ENCODE data around the gene PACRG. TPM values are rescaled to one million over a fixed set of nuclear protein-coding genes. Genes with fewer than 3 reads are reported as not detected.

Gene PACRG
- total RNA-seq, 1 experiment from 2014 or later, result 0.59 TPM

- in situ Hi-C loops (cut with HindIII; ENCODE audit: low pct_unique_long_range_greater_than_20kb, low sequenced_read_pairs), result no loop called here
- Histone ChIP-seq H3K27me3 (ENCODE audit: control insufficient read depth, insufficient read depth, low read length) (no peaks in the 10 kb centered on the region; the same call in 1 of the 2 replicates), H3K4me1 (ENCODE audit: control insufficient read depth, insufficient read depth, low read length) (no peaks in the 10 kb centered on the region), H3K4me3 (ENCODE audit: low read depth in 2 of 2, low read length in 2 of 2) (no peak overlapping the region), H3K9me3 (ENCODE audit: control insufficient read depth, insufficient read depth, low read depth, low read length) (no peaks in the 10 kb centered on the region), H3K27ac (ENCODE audit: low read length) (no peak overlapping the region), H3K36me3 (ENCODE audit: control insufficient read depth, insufficient read depth, low read length) (no peaks in the 10 kb centered on the region)
- ChIA-PET POLR2A (no interaction called here), CTCF (no interaction called here)
- intact Hi-C loops (cut with micrococcal nuclease; ENCODE audit: unreplicated experiment), result no loop called here
- no TSS peak for BruUV-seq (replicated peaks)
- TF ChIP-seq TCF7L2 (IDR thresholded peaks at IDR 0.05; ENCODE audit: low read depth, low read length), result no peak
- TF ChIP-seq POLR2AphosphoS5 (IDR thresholded peaks at IDR 0.05; ENCODE audit: low read depth, low read length), result no peak
- TF ChIP-seq SIN3A (IDR thresholded peaks at IDR 0.05; ENCODE audit: borderline replicate concordance, insufficient read depth, low read depth, low read length), result no peak
- TF ChIP-seq REST (IDR thresholded peaks at IDR 0.05; ENCODE audit: insufficient read depth in 1 of 2, low read depth in 2 of 2, low read length in 1 of 2), result no peak
- TF ChIP-seq CTCF (IDR thresholded peaks at IDR 0.05), result no peak
- DNase-seq (ENCODE audit: low read depth, low spot score) (no peak), ATAC-seq (no peak)
Measured at GRCh38 chr6:162871966-162872365, 144.2 kb downstream of the PACRG start.

- no peaks in the 10 kb centered on the region for H3K9me3 ChIP-seq (ENCODE audit: control insufficient read depth, insufficient read depth, low read depth, low read length)
- no peaks in the 10 kb centered on the region; the same call in 1 of the 2 replicates for H3K27me3 ChIP-seq (ENCODE audit: control insufficient read depth, insufficient read depth, low read length)
- CTCF ChIA-PET, result interaction anchor here (0.7 kb wide), 1 partner anchor 1389 kb away, joined by 6 read pairs; no protein-coding TSS in a partner anchor
- TF ChIP-seq POLR2AphosphoS5 (IDR thresholded peaks at IDR 0.05; ENCODE audit: low read depth, low read length) (no peak), TCF7L2 (IDR thresholded peaks at IDR 0.05; ENCODE audit: low read depth, low read length) (no peak), REST (IDR thresholded peaks at IDR 0.05; ENCODE audit: insufficient read depth in 1 of 2, low read depth in 2 of 2, low read length in 1 of 2) (no peak), SIN3A (IDR thresholded peaks at IDR 0.05; ENCODE audit: borderline replicate concordance, insufficient read depth, low read depth, low read length) (no peak), CTCF (IDR thresholded peaks at IDR 0.05) (no peak)
- BruUV-seq (replicated peaks), result no TSS peak
- no peaks in the 10 kb centered on the region for H3K36me3 ChIP-seq (ENCODE audit: control insufficient read depth, insufficient read depth, low read length)
- POLR2A ChIA-PET, result no interaction called here
- H3K27ac ChIP-seq (ENCODE audit: low read length), result no peak overlapping the region
- no peak for DNase-seq (ENCODE audit: low read depth, low spot score)
- in situ Hi-C loops (cut with HindIII; ENCODE audit: low pct_unique_long_range_greater_than_20kb, low sequenced_read_pairs), result no loop called here
- intact Hi-C loops (cut with micrococcal nuclease; ENCODE audit: unreplicated experiment), result no loop called here
- no peaks in the 10 kb centered on the region for H3K4me1 ChIP-seq (ENCODE audit: control insufficient read depth, insufficient read depth, low read length)
- no peak for ATAC-seq
- H3K4me3 ChIP-seq (ENCODE audit: low read depth in 2 of 2, low read length in 2 of 2), result no peak overlapping the region
Measured at GRCh38 chr6:162873537-162873936, 145.8 kb downstream of the PACRG start.
